ENCODE data around the gene CLDN9.

DNA sequence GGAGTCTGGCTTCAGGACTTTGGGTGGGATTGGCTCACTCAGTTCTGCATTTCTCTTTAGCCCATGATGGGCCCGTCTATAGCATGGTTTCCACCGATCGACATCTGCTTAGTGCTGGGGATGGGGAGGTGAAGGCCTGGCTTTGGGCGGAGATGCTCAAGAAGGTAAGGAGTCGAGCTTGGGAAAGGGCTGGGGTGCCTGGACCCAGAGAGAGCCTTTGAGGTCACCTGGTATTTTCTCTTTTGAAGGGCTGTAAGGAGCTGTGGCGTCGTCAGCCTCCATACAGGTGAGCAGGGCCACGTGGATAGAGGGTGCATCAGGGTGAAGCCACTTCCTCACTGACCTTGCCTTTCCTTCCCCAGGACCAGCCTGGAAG, 13.3 kb downstream of the CLDN9 start:
- no peak for TF ChIP-seq EZH2 (IDR thresholded peaks at IDR 0.05)
- no peak for TF ChIP-seq POLR2AphosphoS5 (IDR thresholded peaks at IDR 0.05; ENCODE audit: borderline replicate concordance, low read depth, low read length)
- TF ChIP-seq FOXP2 (optimal IDR thresholded peaks at IDR 0.05; ENCODE audit: control extremely low read depth, extremely low read length, insufficient read depth): no peak
